Measurements from ENCODE around the gene IL2RG. TPM values are rescaled to one million over a fixed set of nuclear protein-coding genes. Genes with fewer than 3 reads are reported as not detected.

The IL2RG gene
- total and polyA plus RNA-seq, 7 donors, result 1.7 to 90.1 (median 11.2) TPM; not detected in 1

DNA sequence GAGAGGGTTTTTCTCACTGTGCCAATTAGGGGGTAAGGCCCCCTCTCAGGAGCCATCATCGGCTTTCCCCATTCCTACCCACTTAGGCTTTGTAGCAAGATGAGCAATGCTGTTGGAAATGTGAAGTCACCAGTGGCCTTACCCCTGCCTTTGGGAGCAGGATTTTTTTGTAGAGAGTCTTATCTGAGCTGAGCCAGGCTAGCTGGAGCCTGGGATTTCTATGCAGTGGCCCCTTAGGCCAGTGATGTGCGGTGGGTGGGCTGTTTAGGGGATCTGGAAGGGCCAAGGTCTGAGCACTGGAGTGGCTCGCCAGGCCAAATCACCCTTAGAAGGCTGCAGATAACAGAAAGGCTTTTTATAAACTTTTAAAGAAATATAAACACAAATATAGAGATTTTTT, 9.1 kb downstream of the IL2RG start:
- Histone ChIP-seq H3K36me3 (no peaks in the 10 kb centered on the region), H3K4me1 (peaks cover 0 to 13% (median 7%) of the 10 kb centered on the region in 4 donors), H3K9me3 (no peaks in the 10 kb centered on the region), H3K27me3 (no peaks in the 10 kb centered on the region), H3K27ac (no peak overlapping the region), H3K4me3 (no peak overlapping the region)
- 77 to 85% methylated on average over 3 of the region's 3 CpGs for WGBS, 2 donors
- TF ChIP-seq CTCF (IDR thresholded peaks at IDR 0.05) (no peak), EP300 (IDR thresholded peaks at IDR 0.05) (no peak), POLR2A (IDR thresholded peaks at IDR 0.05) (no peak), POLR2AphosphoS5 (IDR thresholded peaks at IDR 0.05) (no peak)
- intact Hi-C loops (cut with DNase I), result no loop called here
- no peak for DNase-seq

DNA sequence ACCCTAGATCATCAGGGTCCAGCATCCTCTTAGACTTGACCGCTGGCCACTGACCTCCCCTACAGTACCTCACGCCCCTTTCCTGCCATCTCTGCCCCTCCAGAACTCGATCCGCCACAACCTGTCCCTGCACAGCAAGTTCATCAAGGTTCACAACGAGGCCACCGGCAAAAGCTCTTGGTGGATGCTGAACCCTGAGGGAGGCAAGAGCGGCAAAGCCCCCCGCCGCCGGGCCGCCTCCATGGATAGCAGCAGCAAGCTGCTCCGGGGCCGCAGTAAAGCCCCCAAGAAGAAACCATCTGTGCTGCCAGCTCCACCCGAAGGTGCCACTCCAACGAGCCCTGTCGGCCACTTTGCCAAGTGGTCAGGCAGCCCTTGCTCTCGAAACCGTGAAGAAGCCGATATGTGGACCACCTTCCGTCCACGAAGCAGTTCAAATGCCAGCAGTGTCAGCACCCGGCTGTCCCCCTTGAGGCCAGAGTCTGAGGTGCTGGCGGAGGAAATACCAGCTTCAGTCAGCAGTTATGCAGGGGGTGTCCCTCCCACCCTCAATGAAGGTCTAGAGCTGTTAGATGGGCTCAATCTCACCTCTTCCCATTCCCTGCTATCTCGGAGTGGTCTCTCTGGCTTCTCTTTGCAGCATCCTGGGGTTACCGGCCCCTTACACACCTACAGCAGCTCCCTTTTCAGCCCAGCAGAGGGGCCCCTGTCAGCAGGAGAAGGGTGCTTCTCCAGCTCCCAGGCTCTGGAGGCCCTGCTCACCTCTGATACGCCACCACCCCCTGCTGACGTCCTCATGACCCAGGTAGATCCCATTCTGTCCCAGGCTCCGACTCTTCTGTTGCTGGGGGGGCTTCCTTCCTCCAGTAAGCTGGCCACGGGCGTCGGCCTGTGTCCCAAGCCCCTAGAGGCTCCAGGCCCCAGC, 10.5 kb downstream of the IL2RG start:
- H3K4me3 ChIP-seq, result no peak overlapping the region
- no peak for TF ChIP-seq CTCF (IDR thresholded peaks at IDR 0.05)
- no peak for TF ChIP-seq POLR2A (IDR thresholded peaks at IDR 0.05)
- no peak for TF ChIP-seq EP300 (IDR thresholded peaks at IDR 0.05)
- TF ChIP-seq POLR2AphosphoS5 (IDR thresholded peaks at IDR 0.05), result no peak
- 86 to 90% methylated on average over 31 of the region's 31 CpGs for WGBS, 2 donors
- no peaks in the 10 kb centered on the region for H3K36me3 ChIP-seq
- H3K27ac ChIP-seq, result no peak overlapping the region
- no peaks in the 10 kb centered on the region for H3K9me3 ChIP-seq
- H3K27me3 ChIP-seq, result no peaks in the 10 kb centered on the region
- no peak for DNase-seq
- peaks cover 0 to 22% (median 10%) of the 10 kb centered on the region in 4 donors for H3K4me1 ChIP-seq
- intact Hi-C loops (cut with DNase I), result no loop called here

GRCh38 chrX:71099736-71100135, 11.6 kb downstream of the IL2RG start:
- DNase-seq, result no peak
- no peaks in the 10 kb centered on the region for H3K36me3 ChIP-seq
- peaks cover 0 to 22% (median 10%) of the 10 kb centered on the region in 4 donors for H3K4me1 ChIP-seq
- no peaks in the 10 kb centered on the region for H3K9me3 ChIP-seq
- intact Hi-C loops (cut with DNase I), result loop anchor here (2.0 kb wide), 1 partner anchor 29 kb away; no protein-coding TSS in a partner anchor
- H3K27ac ChIP-seq, result no peak overlapping the region
- TF ChIP-seq POLR2AphosphoS5 (IDR thresholded peaks at IDR 0.05) (no peak), EP300 (IDR thresholded peaks at IDR 0.05) (no peak), CTCF (IDR thresholded peaks at IDR 0.05) (no peak), POLR2A (IDR thresholded peaks at IDR 0.05) (no peak)
- H3K4me3 ChIP-seq, result no peak overlapping the region
- no peaks in the 10 kb centered on the region for H3K27me3 ChIP-seq
- WGBS, 2 donors, result 88 to 97% methylated on average over 4 of the region's 4 CpGs

DNA sequence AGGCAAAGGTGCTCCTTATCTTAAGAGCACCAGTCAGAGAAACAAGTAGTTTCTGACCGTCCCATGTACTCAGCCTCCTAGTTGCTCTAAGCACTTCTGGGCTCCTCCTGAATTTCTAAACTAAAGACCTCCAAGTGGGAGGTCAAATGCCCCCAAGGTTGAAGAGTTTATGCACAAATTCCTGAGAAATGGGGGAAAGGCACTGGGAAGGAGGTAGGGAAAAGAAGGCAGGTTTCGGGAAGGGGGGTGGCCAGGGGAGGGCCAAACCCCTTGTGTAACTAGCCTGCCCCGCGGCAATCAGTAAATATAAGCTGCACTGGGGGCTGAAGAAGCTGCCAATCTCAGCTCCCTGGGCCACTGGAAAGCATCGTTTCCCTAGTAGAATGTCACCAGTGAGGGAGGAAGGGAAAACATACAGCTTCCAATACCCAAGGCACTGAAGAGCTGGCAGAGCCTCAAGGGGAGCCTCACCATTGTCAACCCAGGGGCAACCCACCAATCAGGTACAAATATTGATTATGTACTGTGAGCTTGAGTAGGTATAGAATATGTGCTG, 12.3 kb downstream of the IL2RG start:
- Histone ChIP-seq H3K27ac (no peak overlapping the region), H3K36me3 (no peaks in the 10 kb centered on the region), H3K4me1 (peaks cover 0 to 22% (median 10%) of the 10 kb centered on the region in 4 donors), H3K27me3 (no peaks in the 10 kb centered on the region), H3K9me3 (no peaks in the 10 kb centered on the region), H3K4me3 (no peak overlapping the region)
- TF ChIP-seq EP300 (IDR thresholded peaks at IDR 0.05), result no peak
- no peak for TF ChIP-seq POLR2A (IDR thresholded peaks at IDR 0.05)
- no peak for TF ChIP-seq POLR2AphosphoS5 (IDR thresholded peaks at IDR 0.05)
- no peak for TF ChIP-seq CTCF (IDR thresholded peaks at IDR 0.05)
- 79 to 90% methylated on average over 5 of the region's 5 CpGs for WGBS, 2 donors
- intact Hi-C loops (cut with DNase I), result loop anchor here (1.0 to 2.0 kb wide), 2 partner anchors 30 to 80 kb away; no protein-coding TSS in a partner anchor
- no peak for DNase-seq

Measured in sigmoid colon (tissue), 7 donors.